ENCODE results near the gene HMOX1.

DNA sequence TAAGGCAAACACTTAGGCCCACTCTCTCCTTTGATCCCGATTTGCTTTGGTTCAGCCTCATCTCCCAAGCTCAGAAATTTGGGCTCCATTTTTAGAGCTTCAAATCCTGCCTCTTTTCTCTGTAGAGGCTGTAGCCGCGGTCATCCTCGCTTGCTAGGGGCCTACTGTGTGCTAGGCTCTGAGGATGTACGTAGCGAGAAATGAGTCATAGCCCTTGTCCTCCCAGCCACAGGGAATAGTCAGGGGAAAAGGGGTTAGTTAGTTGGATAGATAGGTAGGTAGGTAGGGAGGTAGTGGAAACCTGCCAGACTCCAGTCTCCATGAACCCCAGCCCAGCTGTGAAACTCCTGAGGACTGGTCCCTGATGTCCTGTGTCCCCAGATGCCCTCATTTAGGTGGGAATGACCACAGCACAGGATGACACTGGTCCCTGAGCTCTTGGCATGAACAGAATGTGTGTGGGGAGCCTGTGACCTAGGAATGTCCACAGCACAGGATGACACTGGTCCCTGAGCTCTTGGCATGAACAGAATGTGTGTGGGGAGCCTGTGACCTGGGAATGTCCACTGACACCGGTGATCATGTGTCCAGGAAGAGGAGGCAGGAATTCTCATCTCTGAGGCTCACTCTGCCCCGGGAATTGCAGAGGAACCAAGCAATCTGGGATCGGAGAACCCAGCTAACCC is 21.4 kb upstream of the HMOX1 start:
- TF ChIP-seq EP300 (IDR thresholded peaks at IDR 0.05) (no peak), POLR2AphosphoS5 (IDR thresholded peaks at IDR 0.05) (no peak)
- TF ChIP-seq, protein P1, sequence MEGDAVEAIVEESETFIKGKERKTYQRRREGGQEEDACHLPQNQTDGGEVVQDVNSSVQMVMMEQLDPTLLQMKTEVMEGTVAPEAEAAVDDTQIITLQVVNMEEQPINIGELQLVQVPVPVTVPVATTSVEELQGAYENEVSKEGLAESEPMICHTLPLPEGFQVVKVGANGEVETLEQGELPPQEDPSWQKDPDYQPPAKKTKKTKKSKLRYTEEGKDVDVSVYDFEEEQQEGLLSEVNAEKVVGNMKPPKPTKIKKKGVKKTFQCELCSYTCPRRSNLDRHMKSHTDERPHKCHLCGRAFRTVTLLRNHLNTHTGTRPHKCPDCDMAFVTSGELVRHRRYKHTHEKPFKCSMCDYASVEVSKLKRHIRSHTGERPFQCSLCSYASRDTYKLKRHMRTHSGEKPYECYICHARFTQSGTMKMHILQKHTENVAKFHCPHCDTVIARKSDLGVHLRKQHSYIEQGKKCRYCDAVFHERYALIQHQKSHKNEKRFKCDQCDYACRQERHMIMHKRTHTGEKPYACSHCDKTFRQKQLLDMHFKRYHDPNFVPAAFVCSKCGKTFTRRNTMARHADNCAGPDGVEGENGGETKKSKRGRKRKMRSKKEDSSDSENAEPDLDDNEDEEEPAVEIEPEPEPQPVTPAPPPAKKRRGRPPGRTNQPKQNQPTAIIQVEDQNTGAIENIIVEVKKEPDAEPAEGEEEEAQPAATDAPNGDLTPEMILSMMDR (IDR thresholded peaks at IDR 0.05) = no peak

Data from upper lobe of left lung (tissue), 4 donors.